Cardiac muscle cell (in vitro differentiated cells and primary cell): ENCODE measurements around the gene C3AR1. TPM values are rescaled to one million over a fixed set of nuclear protein-coding genes. Genes with fewer than 3 reads are reported as not detected.
"Not testable (repeated sequence)": the region's sequence is repeated elsewhere in the genome, so short reads cannot be mapped to it uniquely, and the experiment has no call there.

Experiments used
- DNase-seq, 2 donors: peaks; one replicate each; pipeline versions ENCODE4 v3.0.0 to v3.0.0-alpha.2; 2010 to 2017; ENCODE audit warnings: low read depth in 1 of 2, low spot score in 1 of 2
- H3K27ac ChIP-seq: fragments of 200-600 bp; sonication (generic); 2 replicates; pipeline ENCODE4 v1.5.1; 2016
- H3K27me3 ChIP-seq: fragments of 200-600 bp; sonication (generic); 2 replicates; pipeline ENCODE4 v1.6.0; 2016; ENCODE audit warnings: control low read depth
- H3K36me3 ChIP-seq: fragments of 200-600 bp; sonication (generic); 2 replicates; pipeline ENCODE4 v1.5.1; 2016; ENCODE audit warnings: control low read depth
- H3K4me1 ChIP-seq: fragments of 200-600 bp; sonication (generic); 2 replicates; pipeline ENCODE4 v1.8.1; 2017; ENCODE audit warnings: low read depth, mild to moderate bottlenecking, mixed run types
- H3K4me3 ChIP-seq: fragments of 200-600 bp; sonication (generic); 2 replicates; pipeline ENCODE4 v1.5.1; 2016; ENCODE audit warnings: mild to moderate bottlenecking
- H3K9me3 ChIP-seq: fragments of 200-600 bp; sonication (generic); 2 replicates; pipeline ENCODE4 v1.5.1; 2017; ENCODE audit warnings: low read depth, mild to moderate bottlenecking, control low read depth
- polyA plus RNA-seq: library from polyadenylated mRNA; unstranded; fragments of >200 nt; fragmentation: Nextera tagmentation; extraction: Ambion mirVana; gene quantifications from 2 replicates; pipeline ENCODE4 v1.2.1, GENCODE V29; 2016
- total RNA-seq: library from RNA; depleted of rRNA; stranded (reverse); fragments of >200 nt; gene quantifications from 2 replicates; pipeline ENCODE4 v1.2.3, GENCODE V29; 2016
- TF ChIP-seq, protein P1 (sequence below): IDR thresholded peaks from 2 replicates; pipeline ENCODE4 v1.5.1; 2012; ENCODE audit warnings: low read depth, mild to moderate bottlenecking, low read length

Gene C3AR1
- total RNA-seq = not detected in 2 replicates
- not detected in 2 replicates for polyA plus RNA-seq

DNA sequence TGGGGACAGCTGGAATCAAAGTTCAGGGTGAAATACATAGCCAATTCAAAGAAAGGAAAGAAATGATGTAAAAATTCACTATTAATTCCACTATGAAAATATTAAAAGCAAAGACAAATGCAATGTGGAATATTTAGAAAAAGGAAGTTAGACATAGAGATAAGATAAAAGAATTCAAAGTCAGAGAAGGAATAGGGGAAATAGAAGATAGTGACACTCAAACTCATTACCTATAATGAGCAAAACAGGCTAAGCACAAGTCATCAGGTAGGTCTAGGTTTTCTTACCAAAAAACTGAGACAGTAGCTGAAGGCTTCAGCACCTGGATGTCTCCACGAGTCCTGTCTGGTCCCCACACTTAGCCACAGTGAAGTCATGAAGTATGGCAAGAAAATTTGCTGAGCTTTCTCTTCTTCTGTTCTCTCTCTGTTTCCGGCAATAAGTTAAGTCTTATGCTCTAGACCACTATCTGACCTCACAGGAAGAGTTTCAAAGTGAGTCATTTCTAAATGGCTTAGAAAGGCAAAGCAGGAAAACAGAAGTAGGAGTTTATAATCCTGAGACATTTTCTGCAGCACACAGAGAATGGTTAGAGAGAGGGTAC lies at the start of gene C3AR1:
Gene C3AR1, minus strand, starts transcription at position 369 of the 604 bp plus-strand sequence. CDS start 6,174 bp downstream, outside the sequence.
- H3K27ac ChIP-seq = no peak within 1 kb of the TSS
- DNase-seq = peak in 1 of 2 donors; percentile 73
- TF ChIP-seq, protein P1, sequence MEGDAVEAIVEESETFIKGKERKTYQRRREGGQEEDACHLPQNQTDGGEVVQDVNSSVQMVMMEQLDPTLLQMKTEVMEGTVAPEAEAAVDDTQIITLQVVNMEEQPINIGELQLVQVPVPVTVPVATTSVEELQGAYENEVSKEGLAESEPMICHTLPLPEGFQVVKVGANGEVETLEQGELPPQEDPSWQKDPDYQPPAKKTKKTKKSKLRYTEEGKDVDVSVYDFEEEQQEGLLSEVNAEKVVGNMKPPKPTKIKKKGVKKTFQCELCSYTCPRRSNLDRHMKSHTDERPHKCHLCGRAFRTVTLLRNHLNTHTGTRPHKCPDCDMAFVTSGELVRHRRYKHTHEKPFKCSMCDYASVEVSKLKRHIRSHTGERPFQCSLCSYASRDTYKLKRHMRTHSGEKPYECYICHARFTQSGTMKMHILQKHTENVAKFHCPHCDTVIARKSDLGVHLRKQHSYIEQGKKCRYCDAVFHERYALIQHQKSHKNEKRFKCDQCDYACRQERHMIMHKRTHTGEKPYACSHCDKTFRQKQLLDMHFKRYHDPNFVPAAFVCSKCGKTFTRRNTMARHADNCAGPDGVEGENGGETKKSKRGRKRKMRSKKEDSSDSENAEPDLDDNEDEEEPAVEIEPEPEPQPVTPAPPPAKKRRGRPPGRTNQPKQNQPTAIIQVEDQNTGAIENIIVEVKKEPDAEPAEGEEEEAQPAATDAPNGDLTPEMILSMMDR = no peak
- no peak within 1 kb of the TSS for H3K4me3 ChIP-seq
- H3K9me3 ChIP-seq = no peaks in the 10 kb centered on the region
- H3K27me3 ChIP-seq = no peaks in the 10 kb centered on the region
- no peaks in the 10 kb centered on the region for H3K4me1 ChIP-seq
- H3K36me3 ChIP-seq = no peaks in the 10 kb centered on the region

DNA sequence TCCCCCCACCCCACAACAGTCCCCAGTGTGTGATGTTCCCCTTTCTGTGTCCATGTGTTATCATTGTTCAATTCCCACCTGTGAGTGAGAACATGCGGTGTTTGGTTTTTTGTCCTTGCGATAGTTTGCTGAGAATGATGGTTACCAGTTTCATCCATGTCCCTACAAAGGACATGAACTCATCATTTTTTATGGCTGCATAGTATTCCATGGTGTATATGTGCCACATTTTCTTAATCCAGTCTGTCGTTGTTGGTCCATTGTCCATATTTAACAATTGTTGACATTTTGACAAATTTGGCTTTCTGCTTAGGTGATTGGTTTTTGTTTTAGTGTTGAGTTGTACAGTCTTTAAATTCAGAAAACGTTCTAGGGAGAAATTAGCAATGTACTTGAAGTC lies 47.0 kb upstream of the C3AR1 start:
- H3K27me3 ChIP-seq, DNase-seq, H3K27ac ChIP-seq, H3K9me3 ChIP-seq, H3K36me3 ChIP-seq, H3K4me1 ChIP-seq, H3K4me3 ChIP-seq: not testable (repeated sequence)

DNA sequence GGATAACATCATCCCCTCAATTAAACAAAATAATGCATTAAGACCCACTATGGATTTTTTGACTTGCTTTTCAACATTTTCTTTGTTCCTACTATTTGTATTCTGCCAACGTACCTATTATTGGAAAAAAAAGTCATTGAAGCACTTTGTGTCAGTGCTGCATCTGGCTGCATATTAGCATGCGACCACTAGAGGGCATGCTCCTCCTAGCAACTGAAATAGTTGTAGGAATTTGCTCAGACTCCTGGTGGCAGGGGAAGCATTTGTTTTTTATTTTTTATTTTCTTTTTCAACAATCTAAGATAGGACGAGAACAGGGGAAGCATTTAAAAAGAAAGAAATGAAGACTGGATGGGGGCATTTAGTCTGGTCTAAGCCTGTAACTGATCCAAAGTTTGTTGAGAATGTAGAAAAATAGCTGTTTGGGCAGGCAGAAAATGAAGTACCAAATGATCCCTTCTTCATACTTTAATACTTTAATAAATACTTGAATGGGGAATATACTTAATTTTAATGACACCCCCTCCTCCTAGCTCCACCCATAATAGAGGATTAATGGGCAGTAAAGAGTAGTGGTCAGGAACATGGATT lies 42.7 kb upstream of the C3AR1 start:
- Histone ChIP-seq H3K4me3 (no peak overlapping the region), H3K9me3 (no peaks in the 10 kb centered on the region), H3K27me3 (no peaks in the 10 kb centered on the region), H3K27ac (no peak overlapping the region), H3K36me3 (no peaks in the 10 kb centered on the region), H3K4me1 (no peaks in the 10 kb centered on the region)
- TF ChIP-seq, protein P1 = peak; percentile 97
- peak; percentile 82 to 83 for DNase-seq

DNA sequence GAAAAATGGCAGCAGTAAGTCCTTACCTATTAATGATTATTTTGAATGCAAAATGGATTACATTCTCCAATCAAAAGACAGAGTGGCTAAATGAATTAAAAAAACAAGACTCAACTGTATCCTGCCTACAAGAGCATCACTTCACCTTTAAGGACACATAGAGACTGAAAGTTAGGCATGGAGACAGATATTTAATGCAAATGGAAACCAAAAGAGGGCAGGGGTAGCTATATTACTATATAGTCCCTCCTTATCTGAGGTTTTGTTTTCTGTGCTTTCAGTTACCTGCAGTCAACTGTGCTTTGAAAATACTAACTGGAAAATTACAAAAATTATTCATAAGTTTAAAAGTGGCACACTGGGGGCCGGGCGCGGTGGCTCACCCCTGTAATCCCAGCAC lies 33.1 kb upstream of the C3AR1 start:
- Histone ChIP-seq H3K4me3 (no peak overlapping the region), H3K27ac (no peak overlapping the region), H3K36me3 (peaks cover 23% of the 10 kb centered on the region), H3K9me3 (no peaks in the 10 kb centered on the region), H3K27me3 (no peaks in the 10 kb centered on the region), H3K4me1 (no peaks in the 10 kb centered on the region)
- TF ChIP-seq, protein P1 = no peak
- DNase-seq = no peak

DNA sequence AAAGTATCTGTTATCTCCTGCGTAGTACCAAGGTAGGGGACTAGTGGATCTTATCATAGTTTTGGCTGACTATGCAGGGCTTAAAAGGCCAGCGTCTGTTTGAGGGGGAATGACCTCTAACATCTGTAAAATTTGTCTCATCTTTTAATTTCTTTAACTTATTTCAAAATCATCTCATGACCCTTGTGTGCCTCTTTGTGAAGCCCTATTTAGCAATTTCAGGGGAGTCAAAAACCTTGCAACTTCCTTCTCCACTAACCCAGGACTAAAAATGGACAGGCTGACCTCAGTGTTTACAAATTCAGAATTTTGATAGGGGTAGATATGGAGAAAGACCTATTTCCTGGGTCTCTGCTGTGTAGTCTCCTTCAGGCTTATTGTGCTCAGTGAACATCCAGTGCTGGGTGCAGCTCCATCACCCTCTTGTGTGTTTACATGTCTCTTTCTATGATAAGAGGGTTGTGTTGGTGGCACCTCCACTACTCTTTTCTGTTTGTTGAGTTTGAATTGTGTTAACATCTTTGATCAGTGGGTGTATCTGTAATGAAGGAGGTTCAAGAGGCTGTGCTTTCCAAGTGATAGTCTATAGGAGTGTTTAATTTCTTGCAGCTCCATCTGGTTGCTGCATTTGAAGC lies 30.2 kb upstream of the C3AR1 start:
- no peaks in the 10 kb centered on the region for H3K9me3 ChIP-seq

More for the DNA sequence above, 30.2 kb upstream of the C3AR1 start:
- TF ChIP-seq, protein P1 = no peak
- no peak overlapping the region for H3K27ac ChIP-seq
- H3K4me3 ChIP-seq = no peak overlapping the region
- no peaks in the 10 kb centered on the region for H3K4me1 ChIP-seq
- peaks cover 43% of the 10 kb centered on the region for H3K36me3 ChIP-seq
- H3K27me3 ChIP-seq = no peaks in the 10 kb centered on the region
- DNase-seq = no peak
